ENCODE measurements around the gene NWD2. TPM values are rescaled to one million over a fixed set of nuclear protein-coding genes. Genes with fewer than 3 reads are reported as not detected.
"Not testable (repeated sequence)": the region's sequence is repeated elsewhere in the genome, so short reads cannot be mapped to it uniquely, and the experiment has no call there.

NWD2 gene
- not detected in 2 replicates for total RNA-seq

- DNase-seq (ENCODE audit: low read depth), result no peak
- no peak within 1 kb of the TSS for H3K4me3 ChIP-seq (ENCODE audit: low read depth, low read length)
- TF ChIP-seq CTCF (conservative IDR thresholded peaks at IDR 0.05; ENCODE audit: low read depth, low read length), result no peak
Measured at GRCh38 chr4:37244583-37245390, at the start of gene NWD2. TSS of gene NWD2 (plus strand) at chr4:37244743. CDS start at chr4:37245068, 325 bp downstream.

GRCh38 chr4:37197899-37198298, 46.6 kb upstream of the NWD2 start:
- DNase-seq (ENCODE audit: low read depth), result no peak
- no peak overlapping the region for H3K4me3 ChIP-seq (ENCODE audit: low read depth, low read length)
- no peak for TF ChIP-seq CTCF (conservative IDR thresholded peaks at IDR 0.05; ENCODE audit: low read depth, low read length)

- not testable (repeated sequence) for H3K4me3 ChIP-seq (ENCODE audit: low read depth, low read length); DNase-seq (ENCODE audit: low read depth)
Measured at GRCh38 chr4:37204740-37205139, 39.8 kb upstream of the NWD2 start.

- DNase-seq (ENCODE audit: low read depth), result no peak
- H3K4me3 ChIP-seq (ENCODE audit: low read depth, low read length), result no peak overlapping the region
- TF ChIP-seq CTCF (conservative IDR thresholded peaks at IDR 0.05; ENCODE audit: low read depth, low read length), result no peak
Measured at GRCh38 chr4:37216209-37216608, 28.3 kb upstream of the NWD2 start.

GRCh38 chr4:37219242-37219641, 25.3 kb upstream of the NWD2 start:
- no peak overlapping the region for H3K4me3 ChIP-seq (ENCODE audit: low read depth, low read length)
- peak; percentile 6 for TF ChIP-seq CTCF (conservative IDR thresholded peaks at IDR 0.05; ENCODE audit: low read depth, low read length)
- DNase-seq (ENCODE audit: low read depth), result no peak

- no peak overlapping the region for H3K4me3 ChIP-seq (ENCODE audit: low read depth, low read length)
- no peak for TF ChIP-seq CTCF (conservative IDR thresholded peaks at IDR 0.05; ENCODE audit: low read depth, low read length)
- DNase-seq (ENCODE audit: low read depth), result no peak
Measured at GRCh38 chr4:37219990-37220389, 24.6 kb upstream of the NWD2 start.

GRCh38 chr4:37220685-37221084, 23.9 kb upstream of the NWD2 start:
- no peak for TF ChIP-seq CTCF (conservative IDR thresholded peaks at IDR 0.05; ENCODE audit: low read depth, low read length)
- no peak for DNase-seq (ENCODE audit: low read depth)
- no peak overlapping the region for H3K4me3 ChIP-seq (ENCODE audit: low read depth, low read length)

Measured in epithelial cell of proximal tubule (primary cell).